ENCODE data around the gene RPS6KA6. TPM values are rescaled to one million over a fixed set of nuclear protein-coding genes. Genes with fewer than 3 reads are reported as not detected.

RPS6KA6 gene
- total RNA-seq, result 0.14 and 0.27 TPM in 2 replicates

DNA sequence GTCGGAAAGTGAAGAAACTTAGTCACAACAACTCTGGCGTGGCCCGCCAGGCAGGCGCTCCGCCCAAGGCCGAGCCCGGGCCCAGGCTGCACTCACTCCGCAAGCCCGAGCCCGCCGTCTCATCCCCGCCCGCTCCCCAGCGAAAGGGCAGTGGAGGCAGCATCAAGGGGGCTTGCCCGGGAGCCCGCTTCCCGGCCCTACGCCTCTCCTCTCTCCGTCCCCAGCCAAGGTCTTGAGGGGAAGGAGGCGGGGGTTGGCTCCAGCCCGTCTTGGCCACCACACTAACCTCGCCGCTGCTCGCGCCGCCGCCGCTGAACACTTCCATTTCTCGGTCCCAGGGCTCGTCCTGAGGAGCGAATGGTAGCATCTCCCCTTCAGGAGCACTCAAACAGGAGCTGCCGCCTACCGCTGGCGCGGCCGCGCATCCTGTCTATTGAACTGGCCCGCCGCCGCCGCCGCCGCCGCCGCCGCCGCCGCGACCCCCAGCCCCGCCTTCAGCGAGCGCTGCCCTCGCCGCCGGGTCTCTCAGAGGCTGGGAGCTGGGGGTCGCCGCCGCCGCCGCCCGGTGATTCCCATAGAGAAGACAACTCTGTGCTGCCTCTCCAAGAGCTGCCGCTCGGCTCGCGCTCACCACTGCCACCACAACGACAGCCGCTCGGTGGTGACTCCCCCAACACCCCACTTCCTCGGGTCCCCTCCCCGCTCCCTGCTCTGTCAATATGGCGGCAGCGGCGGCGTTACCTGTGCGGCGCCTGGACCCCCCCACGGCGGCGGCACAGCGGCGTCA is at the start of gene RPS6KA6:
TSS of gene RPS6KA6 (minus strand) at position 667 of the 787 bp plus-strand sequence. CDS start at position 367, 300 bp downstream.
- Mint-ChIP-seq H3K4me1 (ENCODE audit: low read depth) (no peaks in the 10 kb centered on the region), H3K27ac (no peak within 1 kb of the TSS), H3K36me3 (ENCODE audit: low read depth) (no peaks in the 10 kb centered on the region), H3K4me3 (ENCODE audit: low read depth) (peak within 1 kb of the TSS; percentile 69), H3K9me3 (no peaks in the 10 kb centered on the region), H3K27me3 (ENCODE audit: low read depth) (peaks cover 14% of the 10 kb centered on the region)
- DNase-seq (ENCODE audit: low spot score), result no peak
- intact Hi-C loops (cut with micrococcal nuclease), result no loop called here

DNA sequence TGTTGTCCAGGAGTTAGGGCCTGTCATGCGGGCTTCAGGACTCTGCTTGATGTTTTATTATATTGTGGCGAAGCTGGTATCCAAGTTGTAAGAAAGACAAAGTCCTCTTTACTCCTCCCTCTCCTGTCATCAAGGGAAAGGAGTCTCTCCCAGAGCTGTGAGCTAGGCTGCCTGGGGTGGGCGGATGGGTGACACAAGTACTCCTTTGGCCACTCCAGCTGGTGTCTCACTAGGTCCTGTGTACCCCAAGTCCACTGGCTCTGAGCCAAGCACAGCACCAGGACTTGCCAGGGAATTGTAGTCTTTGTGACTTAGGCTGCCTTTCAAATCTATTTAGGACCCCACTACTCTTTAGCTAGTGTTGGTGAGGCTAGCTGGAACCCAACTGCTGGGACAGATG is 36.7 kb upstream of the RPS6KA6 start:
- no peak overlapping the region for H3K4me3 Mint-ChIP-seq (ENCODE audit: low read depth)
- H3K4me1 Mint-ChIP-seq (ENCODE audit: low read depth), result no peaks in the 10 kb centered on the region
- H3K27ac Mint-ChIP-seq, result no peak overlapping the region
- DNase-seq (ENCODE audit: low spot score), result no peak
- no peaks in the 10 kb centered on the region for H3K36me3 Mint-ChIP-seq (ENCODE audit: low read depth)
- intact Hi-C loops (cut with micrococcal nuclease), result no loop called here
- H3K9me3 Mint-ChIP-seq, result no peaks in the 10 kb centered on the region
- no peaks in the 10 kb centered on the region for H3K27me3 Mint-ChIP-seq (ENCODE audit: low read depth)

DNA sequence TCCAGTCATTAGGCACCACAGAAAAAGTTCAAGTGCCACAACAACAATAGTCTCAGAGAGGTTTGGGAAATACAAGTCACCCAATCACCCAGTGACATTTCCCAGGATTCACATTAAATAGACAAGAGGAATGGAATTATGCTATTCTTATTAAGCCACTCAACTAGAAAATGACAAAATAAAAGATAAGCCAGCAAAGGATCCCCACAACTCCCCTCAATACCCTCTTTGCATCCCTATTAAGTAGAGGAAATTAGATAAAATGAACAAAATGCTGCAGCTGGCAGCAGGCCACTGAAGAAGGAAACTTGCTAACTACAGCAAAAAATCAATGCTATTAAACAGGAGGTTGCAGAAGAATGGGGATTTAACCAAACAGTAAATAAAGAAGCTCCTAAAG is 35.3 kb upstream of the RPS6KA6 start:
- H3K4me3 Mint-ChIP-seq (ENCODE audit: low read depth), result no peak overlapping the region
- H3K27ac Mint-ChIP-seq, result no peak overlapping the region
- no peak for DNase-seq (ENCODE audit: low spot score)
- H3K9me3 Mint-ChIP-seq, result no peaks in the 10 kb centered on the region
- H3K4me1 Mint-ChIP-seq (ENCODE audit: low read depth), result no peaks in the 10 kb centered on the region
- intact Hi-C loops (cut with micrococcal nuclease), result no loop called here
- no peaks in the 10 kb centered on the region for H3K27me3 Mint-ChIP-seq (ENCODE audit: low read depth)
- no peaks in the 10 kb centered on the region for H3K36me3 Mint-ChIP-seq (ENCODE audit: low read depth)

DNA sequence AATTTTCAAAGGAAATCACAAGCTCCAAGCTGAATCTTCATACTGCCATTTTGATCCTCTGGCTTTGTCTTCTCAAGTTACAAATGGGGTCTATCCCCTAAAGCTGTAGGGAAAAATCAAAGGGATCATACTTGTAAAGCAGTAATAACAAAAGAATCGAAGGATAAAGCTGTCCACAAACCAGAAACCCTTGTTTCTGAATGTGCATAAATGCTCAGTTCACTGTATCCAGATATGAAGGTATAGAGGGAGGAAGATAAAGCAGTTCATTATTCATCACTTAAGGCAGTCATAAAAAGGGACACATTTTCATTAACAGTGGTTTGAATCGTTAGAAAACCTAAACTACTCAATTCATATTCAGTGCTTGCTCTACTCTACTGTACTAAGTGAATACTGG is 33.2 kb upstream of the RPS6KA6 start:
- Mint-ChIP-seq H3K36me3 (ENCODE audit: low read depth) (no peaks in the 10 kb centered on the region), H3K9me3 (no peaks in the 10 kb centered on the region), H3K27me3 (ENCODE audit: low read depth) (no peaks in the 10 kb centered on the region), H3K27ac (no peak overlapping the region), H3K4me3 (ENCODE audit: low read depth) (no peak overlapping the region), H3K4me1 (ENCODE audit: low read depth) (no peaks in the 10 kb centered on the region)
- intact Hi-C loops (cut with micrococcal nuclease), result no loop called here
- DNase-seq (ENCODE audit: low spot score), result no peak

DNA sequence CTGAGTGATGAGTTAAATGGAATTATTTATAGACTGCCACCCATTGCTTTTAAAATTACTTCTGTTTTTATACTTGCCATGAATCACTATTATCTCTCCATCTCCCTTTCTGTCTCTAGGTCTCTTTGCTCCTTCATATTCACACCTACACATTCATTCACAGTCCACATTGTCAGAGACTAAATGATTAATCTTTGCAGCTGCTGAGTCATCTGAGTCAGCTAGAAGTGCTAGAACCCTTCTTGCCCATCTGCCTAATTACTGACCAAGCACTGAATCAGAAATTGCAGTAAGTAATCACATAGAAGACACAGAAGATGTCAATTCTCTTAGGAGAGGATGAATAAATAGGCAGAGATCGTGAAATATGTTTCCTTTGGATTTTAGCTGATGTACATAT is 31.6 kb upstream of the RPS6KA6 start:
- Mint-ChIP-seq H3K27ac (no peak overlapping the region), H3K4me3 (ENCODE audit: low read depth) (no peak overlapping the region), H3K27me3 (ENCODE audit: low read depth) (no peaks in the 10 kb centered on the region), H3K9me3 (no peaks in the 10 kb centered on the region), H3K36me3 (ENCODE audit: low read depth) (no peaks in the 10 kb centered on the region), H3K4me1 (ENCODE audit: low read depth) (no peaks in the 10 kb centered on the region)
- DNase-seq (ENCODE audit: low spot score), result no peak
- intact Hi-C loops (cut with micrococcal nuclease), result no loop called here

DNA sequence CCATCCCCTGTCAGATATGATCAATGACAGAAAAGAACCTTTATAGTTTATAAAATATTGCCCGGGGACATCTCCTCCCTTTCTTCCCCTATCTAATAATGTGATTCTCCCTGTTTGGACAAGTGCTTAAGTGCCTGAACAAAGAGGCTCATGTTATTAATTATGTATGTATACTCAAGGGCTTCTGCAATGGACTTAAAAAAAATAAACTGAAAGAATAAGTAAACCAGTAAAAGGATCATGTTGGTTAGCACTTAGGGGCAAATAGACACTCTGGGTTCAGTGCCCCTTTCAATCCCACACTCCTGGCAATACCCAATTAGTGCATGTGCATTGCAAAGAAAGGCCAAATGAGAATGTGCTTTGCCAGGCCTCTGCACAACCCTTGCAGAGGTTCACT is 30.7 kb upstream of the RPS6KA6 start:
- intact Hi-C loops (cut with micrococcal nuclease), result no loop called here

DNA sequence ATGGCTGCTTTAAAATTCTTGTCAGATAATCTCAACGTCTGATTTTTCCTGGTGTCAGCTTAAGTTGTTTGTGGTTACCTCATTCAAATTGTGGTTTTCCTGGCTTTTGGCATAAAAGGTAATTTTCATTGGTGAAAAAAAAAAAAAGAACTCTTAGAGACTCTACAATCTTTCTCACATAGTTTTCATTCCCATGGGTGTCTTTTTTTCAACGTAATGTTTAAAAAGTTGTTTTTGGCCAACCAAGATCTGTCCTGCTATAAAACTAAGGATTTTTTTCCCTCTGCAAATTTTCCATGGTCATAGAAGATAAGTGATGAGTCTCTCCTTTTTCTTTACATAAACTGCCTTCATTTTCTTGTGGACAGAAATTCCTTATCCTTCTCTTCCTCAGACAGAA is 28.9 kb upstream of the RPS6KA6 start:
- Mint-ChIP-seq H3K9me3 (no peaks in the 10 kb centered on the region), H3K4me3 (ENCODE audit: low read depth) (no peak overlapping the region), H3K27me3 (ENCODE audit: low read depth) (no peaks in the 10 kb centered on the region), H3K36me3 (ENCODE audit: low read depth) (no peaks in the 10 kb centered on the region), H3K4me1 (ENCODE audit: low read depth) (no peaks in the 10 kb centered on the region), H3K27ac (no peak overlapping the region)
- intact Hi-C loops (cut with micrococcal nuclease), result no loop called here
- no peak for DNase-seq (ENCODE audit: low spot score)

More for the DNA sequence above, 30.7 kb upstream of the RPS6KA6 start:
- Mint-ChIP-seq H3K27ac (no peak overlapping the region), H3K36me3 (ENCODE audit: low read depth) (no peaks in the 10 kb centered on the region), H3K4me1 (ENCODE audit: low read depth) (no peaks in the 10 kb centered on the region), H3K4me3 (ENCODE audit: low read depth) (no peak overlapping the region), H3K27me3 (ENCODE audit: low read depth) (no peaks in the 10 kb centered on the region), H3K9me3 (no peaks in the 10 kb centered on the region)
- DNase-seq (ENCODE audit: low spot score), result no peak

DNA sequence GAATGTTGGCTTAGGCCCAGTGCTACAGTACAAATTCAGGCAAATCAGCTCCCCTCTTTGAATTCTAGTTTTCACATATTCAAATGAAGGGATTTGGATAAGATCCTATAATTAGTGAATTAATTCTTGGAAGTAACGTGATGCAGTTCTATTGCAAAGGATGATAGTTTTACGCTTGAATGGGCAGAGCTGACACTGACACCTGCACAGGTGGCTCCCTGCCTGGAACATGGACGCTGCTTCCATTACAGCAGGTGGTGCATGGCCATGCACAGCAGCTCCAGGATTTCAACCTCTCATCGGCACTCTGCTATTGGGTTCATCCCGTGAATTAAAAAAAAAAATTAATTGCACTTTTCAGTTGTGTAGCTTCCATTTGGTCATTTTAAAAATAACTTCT is 28.4 kb upstream of the RPS6KA6 start:
- Mint-ChIP-seq H3K27me3 (ENCODE audit: low read depth) (no peaks in the 10 kb centered on the region), H3K36me3 (ENCODE audit: low read depth) (no peaks in the 10 kb centered on the region), H3K4me1 (ENCODE audit: low read depth) (no peaks in the 10 kb centered on the region), H3K27ac (no peak overlapping the region), H3K9me3 (no peaks in the 10 kb centered on the region), H3K4me3 (ENCODE audit: low read depth) (no peak overlapping the region)
- no peak for DNase-seq (ENCODE audit: low spot score)
- intact Hi-C loops (cut with micrococcal nuclease), result no loop called here

DNA sequence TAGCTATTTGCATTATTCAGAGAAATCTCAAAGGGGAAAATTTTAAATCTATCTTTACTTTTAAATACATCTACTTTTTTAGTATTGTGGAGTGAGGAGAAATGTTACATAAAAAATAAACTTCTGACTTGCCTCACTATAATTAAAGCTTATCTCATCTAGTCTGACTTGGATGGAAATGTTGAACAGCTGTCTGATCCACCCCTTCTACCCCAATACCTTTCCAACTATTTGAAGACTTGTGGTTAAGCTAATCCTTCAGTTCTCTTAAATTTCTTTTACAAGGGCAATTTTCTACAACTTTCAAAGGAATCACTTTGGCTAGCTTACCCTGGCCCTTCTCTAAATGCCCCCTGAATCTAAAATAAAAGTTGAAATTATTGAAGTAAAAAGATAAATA is 17.3 kb upstream of the RPS6KA6 start:
- no peaks in the 10 kb centered on the region for H3K27me3 Mint-ChIP-seq (ENCODE audit: low read depth)
- DNase-seq (ENCODE audit: low spot score), result no peak
- H3K27ac Mint-ChIP-seq, result no peak overlapping the region

DNA sequence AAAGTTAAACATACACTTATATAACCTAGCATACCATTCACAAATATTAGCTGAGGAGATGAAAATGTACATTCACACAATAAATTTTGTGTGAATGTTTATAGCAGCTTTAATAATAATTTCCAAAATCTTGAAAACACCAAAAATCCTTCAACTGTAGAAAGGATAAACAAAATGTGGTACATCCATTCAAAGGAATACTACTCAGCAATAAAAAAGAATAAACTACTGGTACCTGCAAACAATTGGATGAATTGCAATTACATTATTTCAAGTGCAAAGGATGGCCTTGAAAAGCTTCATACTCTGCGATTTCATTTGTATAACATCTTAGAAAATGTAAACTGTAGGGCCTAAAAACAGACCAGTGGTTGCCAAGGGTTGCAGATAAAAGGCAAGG is 11.7 kb upstream of the RPS6KA6 start:
- Mint-ChIP-seq H3K4me3 (ENCODE audit: low read depth) (no peak overlapping the region), H3K4me1 (ENCODE audit: low read depth) (no peaks in the 10 kb centered on the region), H3K9me3 (no peaks in the 10 kb centered on the region), H3K36me3 (ENCODE audit: low read depth) (no peaks in the 10 kb centered on the region), H3K27ac (no peak overlapping the region), H3K27me3 (ENCODE audit: low read depth) (no peaks in the 10 kb centered on the region)
- DNase-seq (ENCODE audit: low spot score), result no peak
- intact Hi-C loops (cut with micrococcal nuclease), result no loop called here

More for the DNA sequence above, 17.3 kb upstream of the RPS6KA6 start:
- Mint-ChIP-seq H3K36me3 (ENCODE audit: low read depth) (no peaks in the 10 kb centered on the region), H3K9me3 (no peaks in the 10 kb centered on the region), H3K4me1 (ENCODE audit: low read depth) (no peaks in the 10 kb centered on the region), H3K4me3 (ENCODE audit: low read depth) (no peak overlapping the region)
- intact Hi-C loops (cut with micrococcal nuclease), result no loop called here

DNA sequence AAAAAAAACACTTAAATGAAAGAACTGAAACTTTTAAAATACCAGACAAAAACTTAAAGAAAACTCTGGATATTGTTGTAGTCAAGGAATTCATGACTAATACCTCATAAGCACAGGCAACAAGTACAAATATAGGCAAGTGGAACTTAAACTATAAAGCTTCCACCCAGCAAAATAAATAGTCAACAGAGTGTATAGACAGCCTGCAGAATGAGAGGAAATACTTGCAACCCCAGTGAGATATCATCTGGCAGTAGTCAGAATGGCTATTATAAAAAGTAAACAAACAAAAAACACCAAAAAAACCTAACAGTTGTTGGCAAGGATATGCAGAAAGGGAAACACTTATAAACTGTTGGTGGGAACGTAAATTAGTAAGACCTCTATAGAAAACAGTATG is 9.6 kb upstream of the RPS6KA6 start:
- no peak overlapping the region for H3K4me3 Mint-ChIP-seq (ENCODE audit: low read depth)
- H3K4me1 Mint-ChIP-seq (ENCODE audit: low read depth), result no peaks in the 10 kb centered on the region

DNA sequence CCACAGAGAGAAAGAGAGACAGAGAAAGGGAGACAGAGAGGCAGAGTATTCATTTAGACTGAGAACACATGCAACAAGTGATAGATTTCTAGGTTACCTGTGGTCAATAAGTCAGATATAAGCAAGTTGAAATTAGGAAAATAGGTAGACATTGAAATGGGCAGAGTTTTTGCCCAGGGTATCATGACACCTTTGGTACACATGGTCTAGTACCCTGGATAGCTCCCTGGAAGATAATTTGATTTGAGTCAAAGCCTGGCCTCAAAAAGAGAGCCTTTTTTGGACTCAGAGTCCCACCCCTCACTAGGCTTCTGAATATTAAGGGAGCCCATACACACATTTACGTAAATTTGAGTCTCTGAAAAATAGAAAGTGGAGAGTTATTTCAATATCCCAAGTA is 4.0 kb upstream of the RPS6KA6 start:
- Mint-ChIP-seq H3K9me3 (peaks cover 3% of the 10 kb centered on the region), H3K4me3 (ENCODE audit: low read depth) (no peak overlapping the region), H3K36me3 (ENCODE audit: low read depth) (no peaks in the 10 kb centered on the region), H3K27me3 (ENCODE audit: low read depth) (peaks cover 7% of the 10 kb centered on the region), H3K27ac (no peak overlapping the region), H3K4me1 (ENCODE audit: low read depth) (no peaks in the 10 kb centered on the region)
- intact Hi-C loops (cut with micrococcal nuclease), result no loop called here
- no peak for DNase-seq (ENCODE audit: low spot score)

More for the DNA sequence above, 9.6 kb upstream of the RPS6KA6 start:
- intact Hi-C loops (cut with micrococcal nuclease), result no loop called here
- no peak for DNase-seq (ENCODE audit: low spot score)
- H3K9me3 Mint-ChIP-seq, result peaks cover 3% of the 10 kb centered on the region
- H3K27me3 Mint-ChIP-seq (ENCODE audit: low read depth), result no peaks in the 10 kb centered on the region
- H3K27ac Mint-ChIP-seq, result no peak overlapping the region
- H3K36me3 Mint-ChIP-seq (ENCODE audit: low read depth), result no peaks in the 10 kb centered on the region

DNA sequence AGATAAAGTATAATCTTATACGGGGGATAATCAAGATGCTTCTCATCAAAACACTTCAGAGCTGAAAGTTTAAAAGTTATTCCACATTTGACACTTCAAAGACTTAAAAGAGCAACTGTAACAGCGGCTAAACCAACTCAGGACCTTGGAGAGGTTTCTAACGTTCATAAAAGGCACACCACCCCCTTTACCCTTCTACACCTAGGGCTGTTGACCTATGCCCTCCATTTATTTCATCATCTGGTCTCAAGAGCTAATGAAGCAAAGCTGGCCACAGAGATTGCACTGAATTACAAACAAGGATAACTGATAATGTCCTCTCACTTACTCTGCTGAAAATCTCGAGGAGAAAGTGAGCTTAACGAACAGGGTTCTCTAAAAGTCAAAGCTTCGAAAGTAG is 1.1 kb upstream of the RPS6KA6 start:
- Mint-ChIP-seq H3K36me3 (ENCODE audit: low read depth) (no peaks in the 10 kb centered on the region), H3K27ac (no peak overlapping the region), H3K4me1 (ENCODE audit: low read depth) (no peaks in the 10 kb centered on the region), H3K4me3 (ENCODE audit: low read depth) (no peak overlapping the region), H3K27me3 (ENCODE audit: low read depth) (peaks cover 14% of the 10 kb centered on the region), H3K9me3 (peaks cover 3% of the 10 kb centered on the region)
- DNase-seq (ENCODE audit: low spot score), result no peak
- intact Hi-C loops (cut with micrococcal nuclease), result no loop called here
